ENCODE results near the gene CCDC197.

DNA sequence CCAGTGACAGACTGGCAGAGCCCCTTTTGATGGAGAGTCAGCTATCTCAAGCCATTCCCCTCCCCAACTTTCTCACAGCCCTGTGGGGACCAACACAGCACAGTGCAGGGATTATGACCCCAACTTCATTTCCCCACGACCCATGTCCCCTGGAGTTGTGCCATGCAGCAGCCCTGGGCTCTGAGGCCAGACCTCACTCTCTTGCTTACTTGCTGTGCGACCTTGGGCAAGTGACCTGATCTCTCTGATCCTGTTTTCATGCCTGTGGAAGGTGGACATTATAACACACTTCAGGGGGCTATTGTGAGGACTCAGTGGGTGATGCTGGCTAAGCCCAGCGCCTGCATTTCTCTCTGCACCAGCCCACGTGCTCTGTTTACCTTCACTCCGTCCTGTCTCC, 43.1 kb downstream of the CCDC197 start:
- TF ChIP-seq SETDB1 (IDR thresholded peaks at IDR 0.05; ENCODE audit: insufficient read length, low read length) (no peak), SCRT2 (tag by site-specific recombination; IDR thresholded peaks at IDR 0.05) (no peak), REPIN1 (tag by site-specific recombination; IDR thresholded peaks at IDR 0.05; ENCODE audit: low read depth) (no peak)
